Muscle layer of colon (tissue), 2 donors: ENCODE results near the gene LRRC59.
A peak's percentile ranks its signal among the peaks of the same experiment; 100 is the strongest.

Experiments used
- H3K27ac ChIP-seq: one replicate; pipeline ENCODE4 v1.7.0; 2013; ENCODE audit warnings: low read depth, mild to moderate bottlenecking, low read length, moderate library complexity
- H3K27me3 ChIP-seq, 2 donors: one replicate each; pipeline ENCODE4 v1.7.0; 2013; ENCODE audit warnings: low read length in 2 of 2, mild to moderate bottlenecking in 2 of 2; ENCODE audit not compliant: insufficient read depth in 2 of 2, control insufficient read depth in 1 of 2
- H3K36me3 ChIP-seq: one replicate; pipeline ENCODE4 v1.7.0; 2013; ENCODE audit warnings: mild to moderate bottlenecking, low read length; ENCODE audit not compliant: insufficient read depth
- H3K4me1 ChIP-seq: one replicate; pipeline ENCODE4 v1.7.0; 2013; ENCODE audit warnings: mild to moderate bottlenecking, low read length; ENCODE audit not compliant: insufficient read depth
- H3K4me3 ChIP-seq, 2 donors: one replicate each; pipeline ENCODE4 v1.7.0; 2013; ENCODE audit warnings: low read length in 2 of 2, low read depth in 1 of 2, mild to moderate bottlenecking in 1 of 2, moderate library complexity in 1 of 2
- H3K9ac ChIP-seq: one replicate; pipeline ENCODE4 v1.7.0; 2013; ENCODE audit warnings: low read length
- H3K9me3 ChIP-seq: one replicate; pipeline ENCODE4 v1.7.0; 2013; ENCODE audit warnings: mild to moderate bottlenecking, low read length
- donor health status: abdominal sarcoma.
- donor health status: Adenocarcinoma of cecum.

LRRC59 gene

GRCh38 chr17:50397111-50397918 lies at the start of gene LRRC59:
Gene LRRC59 (minus strand): TSS chr17:50397523. CDS start chr17:50397317, 206 bp downstream.
- peak within 1 kb of the TSS; percentile 90 for H3K9ac ChIP-seq
- peak within 1 kb of the TSS; percentile 77 to 97 for H3K4me3 ChIP-seq
- H3K9me3 ChIP-seq = no peaks in the 10 kb centered on the region
- H3K27me3 ChIP-seq = no peaks in the 10 kb centered on the region
- peaks cover 19% of the 10 kb centered on the region for H3K4me1 ChIP-seq
- peaks cover 25% of the 10 kb centered on the region for H3K36me3 ChIP-seq
- peak within 1 kb of the TSS; percentile 54 for H3K27ac ChIP-seq

DNA sequence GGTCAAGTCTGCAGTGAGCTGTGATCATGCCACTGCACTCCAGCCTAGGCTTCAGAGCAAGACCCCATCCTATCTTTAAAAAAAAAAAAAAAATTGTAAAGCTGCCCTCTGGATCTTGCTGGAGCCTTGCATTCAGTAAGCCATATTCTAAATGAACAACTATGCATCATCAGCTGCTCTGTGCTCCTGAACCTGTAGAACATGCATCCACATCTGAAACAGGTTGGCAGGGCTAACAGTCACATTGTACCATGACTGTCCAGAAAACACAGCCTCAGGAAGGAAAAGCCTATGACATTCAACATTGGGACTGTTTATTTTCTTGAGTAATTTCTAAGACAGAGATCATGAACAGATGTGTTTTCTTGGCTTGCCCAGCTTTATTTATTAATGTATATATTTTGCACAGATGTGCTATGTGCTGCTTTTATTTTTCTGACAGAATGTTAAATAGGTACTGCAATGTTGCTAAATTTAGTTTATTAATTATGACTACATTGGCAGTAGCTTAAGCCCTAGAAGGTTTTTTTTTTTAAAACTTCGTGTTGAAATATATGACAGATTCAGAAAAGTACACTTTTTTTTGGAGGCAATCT lies 48.5 kb upstream of the LRRC59 start:
- Histone ChIP-seq H3K27ac (no peak overlapping the region), H3K9ac (no peak overlapping the region), H3K27me3 (no peaks in the 10 kb centered on the region), H3K4me1 (peaks cover 4% of the 10 kb centered on the region), H3K9me3 (no peaks in the 10 kb centered on the region), H3K4me3 (no peak overlapping the region), H3K36me3 (no peaks in the 10 kb centered on the region)

- H3K4me3 ChIP-seq = no peak overlapping the region
- peaks cover 4% of the 10 kb centered on the region for H3K4me1 ChIP-seq
- H3K9me3 ChIP-seq = no peaks in the 10 kb centered on the region
- H3K9ac ChIP-seq = no peak overlapping the region
- no peaks in the 10 kb centered on the region for H3K36me3 ChIP-seq
- H3K27me3 ChIP-seq = no peaks in the 10 kb centered on the region
- no peak overlapping the region for H3K27ac ChIP-seq
Observed at GRCh38 chr17:50444841-50445715, 47.8 kb upstream of the LRRC59 start.

DNA sequence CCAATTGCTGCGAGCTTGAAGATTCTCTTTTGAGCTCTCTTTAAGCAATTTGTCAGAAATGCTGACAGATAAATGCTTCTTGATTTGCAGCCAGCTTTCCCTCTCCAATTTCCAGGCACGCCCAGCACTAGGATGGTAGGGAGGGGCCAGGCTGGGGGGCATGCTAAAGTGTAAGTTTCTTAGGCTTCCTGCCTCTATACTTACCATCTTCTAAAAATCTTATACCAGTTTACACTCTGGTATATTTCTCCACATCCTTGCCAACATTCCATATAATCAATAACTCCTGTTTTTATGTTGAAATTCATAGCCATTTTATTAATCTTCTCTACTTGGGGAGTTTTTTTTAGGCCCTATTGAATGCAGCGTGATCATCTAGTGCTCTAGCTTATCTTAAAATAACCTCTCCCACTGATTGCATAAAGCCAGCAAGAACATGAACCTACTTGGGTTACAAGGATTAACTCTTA lies 46.2 kb upstream of the LRRC59 start:
- Histone ChIP-seq H3K27me3 (no peaks in the 10 kb centered on the region), H3K9me3 (no peaks in the 10 kb centered on the region), H3K9ac (no peak overlapping the region), H3K36me3 (peaks cover 5% of the 10 kb centered on the region), H3K4me3 (no peak overlapping the region), H3K4me1 (peaks cover 4% of the 10 kb centered on the region), H3K27ac (no peak overlapping the region)

DNA sequence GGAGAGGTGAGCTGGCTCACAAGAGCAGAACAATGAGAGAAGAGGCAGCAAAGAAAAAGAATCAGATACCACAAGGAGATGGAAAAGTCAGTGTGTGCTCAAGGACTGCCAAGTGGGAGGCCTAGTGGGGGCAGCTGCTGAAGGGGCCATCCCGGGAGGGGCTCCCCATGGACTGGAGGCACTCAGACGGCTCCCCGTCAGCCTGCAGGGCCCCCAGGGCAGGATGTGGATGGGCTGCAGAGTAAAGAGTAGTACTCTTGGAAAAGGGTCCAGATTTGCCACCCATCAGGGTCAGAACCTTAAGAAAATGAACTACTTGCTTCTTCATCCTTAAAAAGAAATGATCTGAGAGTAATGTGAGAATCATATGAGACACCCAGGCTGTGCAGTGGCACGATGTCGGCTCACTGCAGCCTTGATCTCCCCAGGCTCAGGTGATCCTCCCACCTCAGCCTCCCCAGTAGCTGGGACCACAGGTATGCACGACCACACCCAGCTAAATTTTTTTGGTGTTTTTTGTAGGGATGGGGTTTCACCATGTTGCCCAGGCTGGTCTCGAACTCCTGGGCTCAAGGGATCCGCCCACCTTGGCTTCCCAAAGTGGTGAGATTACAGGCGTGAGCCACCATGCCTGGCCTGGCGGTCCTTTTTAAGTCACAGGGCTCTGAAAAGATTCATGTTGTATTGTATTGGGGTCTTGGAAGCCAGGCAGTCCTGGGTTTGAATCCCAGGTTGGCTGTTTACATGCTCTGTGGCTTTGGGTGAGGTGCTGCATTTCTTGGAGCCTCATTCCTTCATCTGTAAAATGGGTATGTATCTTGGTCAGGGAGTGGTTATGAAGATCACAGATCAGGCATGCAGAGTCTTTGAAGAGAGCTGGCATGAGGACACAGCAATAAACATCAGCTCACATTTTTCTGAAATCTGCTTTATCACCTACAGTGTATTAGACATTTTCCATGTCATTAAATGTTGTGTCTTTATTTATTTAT lies 43.8 kb upstream of the LRRC59 start:
- Histone ChIP-seq H3K4me1 (peaks cover 4% of the 10 kb centered on the region), H3K36me3 (peaks cover 5% of the 10 kb centered on the region), H3K4me3 (no peak overlapping the region), H3K27me3 (no peaks in the 10 kb centered on the region), H3K27ac (no peak overlapping the region), H3K9ac (no peak overlapping the region), H3K9me3 (no peaks in the 10 kb centered on the region)

GRCh38 chr17:50440172-50440837 lies 43.0 kb upstream of the LRRC59 start:
- peaks cover 4% of the 10 kb centered on the region for H3K4me1 ChIP-seq
- H3K27me3 ChIP-seq = no peaks in the 10 kb centered on the region
- H3K27ac ChIP-seq = no peak overlapping the region
- H3K4me3 ChIP-seq = no peak overlapping the region
- H3K9ac ChIP-seq = no peak overlapping the region
- H3K9me3 ChIP-seq = no peaks in the 10 kb centered on the region
- H3K36me3 ChIP-seq = peaks cover 5% of the 10 kb centered on the region

DNA sequence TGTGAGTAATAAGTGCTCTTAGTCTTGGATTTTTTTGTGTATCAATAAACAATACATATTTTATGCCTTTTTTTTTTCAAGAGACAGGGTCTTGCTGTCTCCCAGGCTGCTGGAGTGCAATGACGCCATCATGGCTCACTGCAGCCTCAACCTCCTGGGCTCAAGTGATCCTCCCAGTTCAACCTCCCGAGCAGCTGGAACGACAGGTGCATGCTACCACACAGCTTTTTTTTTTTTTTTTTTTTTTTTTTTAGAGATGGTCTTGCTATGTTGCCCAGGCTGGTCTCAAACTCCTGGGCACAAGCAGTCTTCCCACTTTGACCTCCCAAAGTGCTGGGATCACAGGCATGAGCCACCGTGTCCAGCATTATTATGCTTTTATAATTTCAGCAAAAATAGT lies 41.7 kb upstream of the LRRC59 start:
- H3K4me1 ChIP-seq = peaks cover 4% of the 10 kb centered on the region
- no peak overlapping the region for H3K4me3 ChIP-seq
- no peaks in the 10 kb centered on the region for H3K9me3 ChIP-seq
- no peak overlapping the region for H3K27ac ChIP-seq
- no peak overlapping the region for H3K9ac ChIP-seq
- no peaks in the 10 kb centered on the region for H3K27me3 ChIP-seq
- H3K36me3 ChIP-seq = peaks cover 5% of the 10 kb centered on the region

- H3K9ac ChIP-seq = no peak overlapping the region
- no peak overlapping the region for H3K27ac ChIP-seq
- no peak overlapping the region for H3K4me3 ChIP-seq
- H3K36me3 ChIP-seq = peaks cover 5% of the 10 kb centered on the region
- H3K27me3 ChIP-seq = no peaks in the 10 kb centered on the region
- H3K9me3 ChIP-seq = no peaks in the 10 kb centered on the region
- H3K4me1 ChIP-seq = no peaks in the 10 kb centered on the region
Observed at GRCh38 chr17:50437409-50437808, 40.1 kb upstream of the LRRC59 start.

- H3K27ac ChIP-seq = no peak overlapping the region
- no peak overlapping the region for H3K9ac ChIP-seq
- H3K36me3 ChIP-seq = no peaks in the 10 kb centered on the region
- no peaks in the 10 kb centered on the region for H3K9me3 ChIP-seq
- H3K4me3 ChIP-seq = no peak overlapping the region
- peaks cover 7% of the 10 kb centered on the region for H3K4me1 ChIP-seq
- H3K27me3 ChIP-seq = no peaks in the 10 kb centered on the region
Observed at GRCh38 chr17:50432125-50432762, 34.9 kb upstream of the LRRC59 start.
